Endothelial cell of umbilical vein (primary cell): ENCODE measurements around the gene CCK. TPM values are rescaled to one million over a fixed set of nuclear protein-coding genes. Genes with fewer than 3 reads are reported as not detected.

Experiments
- BruUV-seq: library from RNA; stranded (reverse); fragments of 400-500 nt; replicated peaks from 2 replicates; lab custom pipeline; 2021; lab: Mats Ljungman, UMichigan
- CTCF ChIA-PET: fragments of 300-600, 350-600 bp; sonication (Branson Sonifier 250); formaldehyde crosslinking; loops from one replicate; lab custom pipeline; 2021; ENCODE audit warnings: antibody characterized with exemption, inconsistent platforms; lab: Charles Lee
- POLR2A ChIA-PET: fragments of 300-600, 350-600 bp; sonication (Branson Sonifier 250); formaldehyde crosslinking; loops from one replicate; lab custom pipeline; 2021; ENCODE audit warnings: antibody characterized with exemption, inconsistent platforms; lab: Charles Lee
- DNase-seq: peaks from one replicate; pipeline ENCODE4 v3.0.0-alpha.2; 2011; ENCODE audit warnings: low read depth, low spot score
- FAIRE-seq: peaks from 2 replicates; lab custom pipeline; 2011; peaks lifted over from hg19 to GRCh38; lab: Jason Lieb, UNC
- H2AFZ ChIP-seq: 2 replicates; pipeline ENCODE4 v1.6.0; 2012; ENCODE audit warnings: low read depth, low read length, control low read depth, inconsistent platforms
- H3K27ac ChIP-seq: 2 replicates; pipeline ENCODE4 v1.5.1; 2011; ENCODE audit warnings: low read depth, mild to moderate bottlenecking, control low read depth, low read length, moderate library complexity; ENCODE audit not compliant: insufficient read depth
- H3K27me3 ChIP-seq, 2 experiments: 2 replicates each; pipeline versions ENCODE4 v1.6.0 to v1.6.1; 2011; ENCODE audit warnings: low read length in 2 of 2, mixed read lengths in 1 of 2; ENCODE audit not compliant: control insufficient read depth in 2 of 2, insufficient read depth in 2 of 2
- H3K36me3 ChIP-seq, 2 experiments: 2 replicates in 1 of 2; 3 replicates in 1 of 2; pipeline ENCODE4 v1.5.1; 2011; ENCODE audit warnings: low read length in 2 of 2, mild to moderate bottlenecking in 1 of 2, moderate library complexity in 1 of 2; ENCODE audit not compliant: control insufficient read depth in 2 of 2, insufficient read depth in 2 of 2; ENCODE audit errors: extremely low read depth in 1 of 2
- H3K4me1 ChIP-seq: 3 replicates; pipeline ENCODE4 v1.5.1; 2011; ENCODE audit warnings: mild to moderate bottlenecking, low read length; ENCODE audit not compliant: control insufficient read depth, insufficient read depth; ENCODE audit errors: extremely low read depth
- H3K4me2 ChIP-seq: 2 replicates; pipeline ENCODE4 v1.6.1; 2011; ENCODE audit warnings: low read length, control low read depth, mixed read lengths; ENCODE audit not compliant: insufficient read depth
- H3K4me3 ChIP-seq, 3 experiments: fragments of 200-600 bp in 1 of 3; sonication (generic), shearing (Covaris generic) in 1 of 3; replicated peaks in 1 of 3; 2 replicates each; pipeline ENCODE4 v1.5.1; 2011 to 2016; ENCODE audit warnings: control low read depth in 3 of 3, low read length in 3 of 3, mild to moderate bottlenecking in 2 of 3, inconsistent platforms in 1 of 3, low read depth in 1 of 3, moderate library complexity in 1 of 3; ENCODE audit not compliant: insufficient read depth in 1 of 3
- H3K79me2 ChIP-seq: 2 replicates; pipeline ENCODE4 v1.6.0; 2012; ENCODE audit warnings: low read length, inconsistent platforms; ENCODE audit not compliant: control insufficient read depth, insufficient read depth
- H3K9ac ChIP-seq: replicated peaks from 2 replicates; pipeline ENCODE3; 2011; ENCODE audit warnings: low read length, control low read depth; ENCODE audit not compliant: insufficient read depth; ENCODE audit errors: extremely low read depth
- H3K9me1 ChIP-seq: replicated peaks from 3 replicates; pipeline ENCODE4 v1.6.0; 2011; ENCODE audit warnings: mild to moderate bottlenecking, low read length; ENCODE audit not compliant: control insufficient read depth, insufficient read depth; ENCODE audit errors: extremely low read depth
- H3K9me3 ChIP-seq: replicated peaks from 2 replicates; pipeline ENCODE4 v1.5.1; 2012; ENCODE audit warnings: low read length, inconsistent platforms; ENCODE audit not compliant: control insufficient read depth, insufficient read depth
- H4K20me1 ChIP-seq: replicated peaks from 2 replicates; pipeline ENCODE3; 2011; ENCODE audit warnings: mild to moderate bottlenecking, low read length; ENCODE audit not compliant: control insufficient read depth, insufficient read depth; ENCODE audit errors: extremely low read depth
- EZH2 ChIP-seq: IDR thresholded peaks from 2 replicates; pipeline ENCODE4 v1.6.1; 2012; ENCODE audit warnings: borderline replicate concordance, low read depth, mild to moderate bottlenecking, moderate library complexity, low read length, inconsistent platforms; ENCODE audit not compliant: severe bottlenecking
- FOS ChIP-seq: IDR thresholded peaks from 2 replicates; pipeline ENCODE4 v1.6.1; 2011; ENCODE audit warnings: mild to moderate bottlenecking, low read length, moderate library complexity, borderline replicate concordance; ENCODE audit not compliant: insufficient read depth
- GATA2 ChIP-seq: IDR thresholded peaks from 2 replicates; pipeline ENCODE4 v1.7.0; 2011; ENCODE audit warnings: low read depth, mild to moderate bottlenecking, moderate library complexity, mixed read lengths, low read length; ENCODE audit not compliant: insufficient read length, insufficient read depth
- MYC ChIP-seq: IDR thresholded peaks from one replicate; pipeline ENCODE4 v1.6.1; 2011; ENCODE audit warnings: mild to moderate bottlenecking, low read depth, low read length
- POLR2A ChIP-seq: IDR thresholded peaks from 2 replicates; pipeline ENCODE4 v1.6.1; 2012; ENCODE audit warnings: low read depth, mild to moderate bottlenecking, control low read depth, low read length
- POLR2AphosphoS5 ChIP-seq: IDR thresholded peaks from 2 replicates; pipeline ENCODE4 v1.6.1; 2012; ENCODE audit warnings: low read depth, mild to moderate bottlenecking, control low read depth, low read length, moderate library complexity; ENCODE audit not compliant: insufficient read depth
- dilution Hi-C: fragments of 300-500 bp; cut with MboI; formaldehyde crosslinking; loops from one replicate; pipeline ENCODE4 v1.15.0; 2019; ENCODE audit warnings: low sequenced_read_pairs; ENCODE audit not compliant: extremely low pct_ligation_motif_present
- intact Hi-C: fragments of 100-400 bp; cut with micrococcal nuclease; formaldehyde crosslinking; loops from one replicate; pipeline ENCODE4 v1.10.0; 2022
- polyA plus RNA-seq, 4 experiments: library from polyadenylated mRNA; depleted of rRNA in 3 of 4; stranded (reverse) in 3 of 4; unstranded in 1 of 4; fragments of >200 nt; gene quantifications; 2 replicates each; pipeline versions ENCODE4 v1.2.1 to v1.2.3, GENCODE V29; 2011 to 2012; ENCODE audit warnings: missing spikeins in 1 of 4
- total RNA-seq: library from RNA; stranded (reverse); gene quantifications from 2 replicates; pipeline ENCODE4 v1.2.3, GENCODE V29; 2021
- TF ChIP-seq, protein P1 (sequence below), 2 donors: IDR thresholded peaks; 1 replicate in 1 of 2; 2 replicates in 1 of 2; pipeline ENCODE4 v1.5.1; 2011; ENCODE audit warnings: low read length in 2 of 2, mild to moderate bottlenecking in 2 of 2, moderate library complexity in 2 of 2, control low read depth in 1 of 2, inconsistent platforms in 1 of 2, low read depth in 1 of 2; ENCODE audit not compliant: insufficient read depth in 1 of 2; ENCODE audit errors: extremely low read depth in 1 of 2
- TF ChIP-seq, protein P2 (sequence below): IDR thresholded peaks from 2 replicates; pipeline ENCODE4 v1.6.1; 2011; ENCODE audit not compliant: insufficient read depth, insufficient read length

Gene CCK
- total and polyA plus RNA-seq, 2 donors (not counting 3 experiments of a cell fraction or from before 2014, with no cell fraction given), result not detected

DNA sequence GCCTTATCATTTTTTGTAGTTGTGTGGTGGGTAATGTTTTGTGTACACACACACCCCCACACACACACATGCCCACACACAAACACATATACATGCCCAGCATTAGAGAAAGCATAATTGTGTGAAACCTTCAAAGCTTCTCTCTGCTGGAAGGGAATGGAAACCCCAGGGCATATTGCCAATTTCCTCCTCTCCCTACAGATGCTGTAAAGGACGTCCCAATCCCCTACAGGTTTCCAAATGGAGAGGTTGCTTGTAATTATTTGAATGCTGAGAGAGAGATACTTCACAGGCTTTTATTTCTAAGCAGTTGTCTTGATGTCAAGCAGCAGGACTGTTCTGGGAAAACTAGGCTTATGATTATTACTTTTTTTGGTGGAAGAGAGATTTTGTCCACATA, 23.0 kb upstream of the CCK start:
- BruUV-seq, result no TSS peak
- no peak overlapping the region for H3K27ac ChIP-seq
- H3K4me2 ChIP-seq, result no peak overlapping the region
- H3K79me2 ChIP-seq, result no peaks in the 10 kb centered on the region
- TF ChIP-seq, protein P1, sequence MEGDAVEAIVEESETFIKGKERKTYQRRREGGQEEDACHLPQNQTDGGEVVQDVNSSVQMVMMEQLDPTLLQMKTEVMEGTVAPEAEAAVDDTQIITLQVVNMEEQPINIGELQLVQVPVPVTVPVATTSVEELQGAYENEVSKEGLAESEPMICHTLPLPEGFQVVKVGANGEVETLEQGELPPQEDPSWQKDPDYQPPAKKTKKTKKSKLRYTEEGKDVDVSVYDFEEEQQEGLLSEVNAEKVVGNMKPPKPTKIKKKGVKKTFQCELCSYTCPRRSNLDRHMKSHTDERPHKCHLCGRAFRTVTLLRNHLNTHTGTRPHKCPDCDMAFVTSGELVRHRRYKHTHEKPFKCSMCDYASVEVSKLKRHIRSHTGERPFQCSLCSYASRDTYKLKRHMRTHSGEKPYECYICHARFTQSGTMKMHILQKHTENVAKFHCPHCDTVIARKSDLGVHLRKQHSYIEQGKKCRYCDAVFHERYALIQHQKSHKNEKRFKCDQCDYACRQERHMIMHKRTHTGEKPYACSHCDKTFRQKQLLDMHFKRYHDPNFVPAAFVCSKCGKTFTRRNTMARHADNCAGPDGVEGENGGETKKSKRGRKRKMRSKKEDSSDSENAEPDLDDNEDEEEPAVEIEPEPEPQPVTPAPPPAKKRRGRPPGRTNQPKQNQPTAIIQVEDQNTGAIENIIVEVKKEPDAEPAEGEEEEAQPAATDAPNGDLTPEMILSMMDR (IDR thresholded peaks at IDR 0.05; ENCODE audit: extremely low read depth in 1 of 2, insufficient read depth in 1 of 2, low read depth in 1 of 2, low read length in 2 of 2), result no peak
- no peak for TF ChIP-seq GATA2
- TF ChIP-seq FOS, result no peak
- H3K9me3 ChIP-seq, result no peaks in the 10 kb centered on the region
- FAIRE-seq, result no peak
- dilution Hi-C loops (no loop called here), intact Hi-C loops (no loop called here)
- no peak overlapping the region for H2AFZ ChIP-seq
- H3K9ac ChIP-seq, result no peak overlapping the region
- no peak overlapping the region for H3K4me3 ChIP-seq
- no peaks in the 10 kb centered on the region for H3K9me1 ChIP-seq
- POLR2A ChIA-PET, result no interaction called here
- H3K4me1 ChIP-seq, result no peaks in the 10 kb centered on the region
- no peaks in the 10 kb centered on the region for H4K20me1 ChIP-seq
- CTCF ChIA-PET, result interaction anchor here (0.7 kb wide), 1 partner anchor 75 kb away, joined by 3 read pairs; no protein-coding TSS in a partner anchor
- H3K36me3 ChIP-seq, result no peaks in the 10 kb centered on the region
- H3K27me3 ChIP-seq, result no peaks in the 10 kb centered on the region
- DNase-seq, result no peak

DNA sequence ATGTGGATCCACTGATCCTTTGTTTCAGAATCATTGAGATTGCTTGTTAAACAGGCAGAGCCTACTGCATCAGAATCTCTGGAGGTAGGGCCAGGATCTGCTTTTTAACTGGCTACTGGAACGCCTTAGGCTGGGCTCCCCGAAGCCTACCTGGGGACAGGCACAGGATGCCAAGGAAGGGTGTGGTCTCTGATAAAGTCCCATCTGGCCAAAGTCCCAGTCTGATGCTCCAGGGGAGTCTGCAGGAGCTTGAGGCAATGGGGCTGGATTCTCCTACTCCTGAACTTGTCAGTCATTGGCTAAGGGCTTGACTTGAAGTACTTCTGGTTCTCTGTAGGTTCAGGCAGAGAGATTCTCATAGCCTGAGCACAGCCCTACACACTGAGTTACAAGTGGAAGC, 22.4 kb upstream of the CCK start:
- Histone ChIP-seq H3K27ac (no peak overlapping the region), H3K4me3 (no peak overlapping the region), H3K4me1 (no peaks in the 10 kb centered on the region), H3K27me3 (no peaks in the 10 kb centered on the region), H3K4me2 (no peak overlapping the region), H3K36me3 (no peaks in the 10 kb centered on the region), H3K9me3 (no peaks in the 10 kb centered on the region), H3K79me2 (no peaks in the 10 kb centered on the region), H4K20me1 (no peaks in the 10 kb centered on the region), H3K9me1 (no peaks in the 10 kb centered on the region), H2AFZ (no peak overlapping the region), H3K9ac (no peak overlapping the region)
- intact Hi-C loops (no loop called here), dilution Hi-C loops (no loop called here)
- CTCF ChIA-PET, result no interaction called here
- DNase-seq, result no peak
- POLR2A ChIA-PET, result no interaction called here
- TF ChIP-seq EZH2 (no peak), POLR2A (no peak), MYC (no peak), POLR2AphosphoS5 (no peak), FOS (no peak)
- TF ChIP-seq, protein P1 (IDR thresholded peaks at IDR 0.05; ENCODE audit: extremely low read depth in 1 of 2, insufficient read depth in 1 of 2, low read depth in 1 of 2, low read length in 2 of 2), result no peak
- TF ChIP-seq, protein P2, sequence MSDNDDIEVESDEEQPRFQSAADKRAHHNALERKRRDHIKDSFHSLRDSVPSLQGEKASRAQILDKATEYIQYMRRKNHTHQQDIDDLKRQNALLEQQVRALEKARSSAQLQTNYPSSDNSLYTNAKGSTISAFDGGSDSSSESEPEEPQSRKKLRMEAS, result no peak
- BruUV-seq, result no TSS peak
- no peak for FAIRE-seq
